Measurements from ENCODE around the gene VPS51.

VPS51 gene

DNA sequence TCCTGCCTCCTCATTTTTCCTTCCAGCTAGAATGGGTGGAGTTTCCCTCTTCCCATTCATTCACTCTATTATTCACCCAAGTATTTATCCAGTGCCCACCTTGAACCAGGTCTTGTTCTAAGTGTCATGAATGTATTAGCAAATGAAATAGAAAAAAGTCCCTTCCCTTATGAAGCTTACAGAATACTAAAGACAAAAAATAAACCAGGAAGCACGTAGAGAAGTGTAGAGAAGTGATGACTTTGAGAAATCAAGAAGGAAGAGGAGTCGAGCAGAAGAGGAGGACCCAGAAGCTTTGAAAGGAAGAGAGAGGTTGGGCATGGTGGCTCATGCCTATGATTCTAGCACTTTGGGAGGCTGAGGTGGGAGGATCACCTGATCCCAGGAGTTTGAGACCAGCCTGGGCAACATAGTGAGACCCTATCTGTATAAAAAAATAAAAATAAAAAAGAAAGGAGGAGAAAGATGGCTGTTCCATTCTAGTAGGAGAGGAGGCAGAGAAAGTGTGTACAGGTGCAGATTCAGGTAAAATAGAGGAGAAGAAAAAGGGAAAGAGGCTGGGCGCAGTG is 55.4 kb downstream of the VPS51 start:
- H3K27ac ChIP-seq (ENCODE audit: insufficient read depth, low read depth, low read length, poor library complexity, severe bottlenecking), result no peak overlapping the region
- WGBS, 2 experiments, result 89 to 91% methylated on average over 3 of the region's 3 CpGs
- H3K36me3 ChIP-seq (ENCODE audit: control insufficient read depth, insufficient read depth, low read length), result no peaks in the 10 kb centered on the region
- H3K27me3 ChIP-seq (ENCODE audit: control insufficient read depth, insufficient read depth, low read length, poor library complexity, severe bottlenecking), result no peaks in the 10 kb centered on the region
- H3K9me3 ChIP-seq (ENCODE audit: control insufficient read depth, low read length), result no peaks in the 10 kb centered on the region
- no peaks in the 10 kb centered on the region for H3K4me1 ChIP-seq (ENCODE audit: control insufficient read depth, insufficient read depth, low read length)
- no peak overlapping the region for H3K4me3 ChIP-seq (ENCODE audit: insufficient read depth, low read depth, low read length)

GRCh38 chr11:65152122-65152521 is 56.1 kb downstream of the VPS51 start:
- Histone ChIP-seq H3K36me3 (ENCODE audit: control insufficient read depth, insufficient read depth, low read length) (no peaks in the 10 kb centered on the region), H3K9me3 (ENCODE audit: control insufficient read depth, low read length) (no peaks in the 10 kb centered on the region)
- 90 to 92% methylated on average over 2 of the region's 2 CpGs for WGBS, 2 experiments

DNA sequence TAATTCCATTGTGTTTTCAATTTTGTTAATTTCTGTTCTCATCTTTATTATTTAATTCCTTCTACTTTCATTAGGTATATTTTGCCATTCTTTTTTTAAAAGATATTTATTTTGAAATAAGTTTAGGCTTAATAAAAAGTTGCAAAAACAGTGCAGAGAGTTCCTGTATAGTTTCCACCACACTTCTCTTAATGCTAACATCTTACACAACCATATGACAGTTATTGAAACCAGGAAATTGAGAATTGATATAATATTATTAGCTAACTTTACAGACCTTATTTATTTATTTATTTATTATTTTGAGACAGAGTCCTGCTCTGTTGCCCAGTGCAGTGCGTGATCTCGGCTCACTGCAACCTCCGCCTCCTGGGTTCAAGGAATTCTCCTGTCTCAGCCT is 60.2 kb downstream of the VPS51 start:
- H3K27me3 ChIP-seq (ENCODE audit: control insufficient read depth, insufficient read depth, low read length, poor library complexity, severe bottlenecking), result no peaks in the 10 kb centered on the region
- H3K36me3 ChIP-seq (ENCODE audit: control insufficient read depth, insufficient read depth, low read length), result no peaks in the 10 kb centered on the region
- H3K9me3 ChIP-seq (ENCODE audit: control insufficient read depth, low read length), result no peaks in the 10 kb centered on the region
- no peak overlapping the region for H3K4me3 ChIP-seq (ENCODE audit: insufficient read depth, low read depth, low read length)
- H3K27ac ChIP-seq (ENCODE audit: insufficient read depth, low read depth, low read length, poor library complexity, severe bottlenecking), result no peak overlapping the region
- WGBS, 2 experiments, result 81 to 98% methylated on average over 3 of the region's 3 CpGs
- H3K4me1 ChIP-seq (ENCODE audit: control insufficient read depth, insufficient read depth, low read length), result no peaks in the 10 kb centered on the region

More at GRCh38 chr11:65152122-65152521, 56.1 kb downstream of the VPS51 start:
- Histone ChIP-seq H3K27ac (ENCODE audit: insufficient read depth, low read depth, low read length, poor library complexity, severe bottlenecking) (no peak overlapping the region), H3K4me3 (ENCODE audit: insufficient read depth, low read depth, low read length) (no peak overlapping the region), H3K27me3 (ENCODE audit: control insufficient read depth, insufficient read depth, low read length, poor library complexity, severe bottlenecking) (no peaks in the 10 kb centered on the region), H3K4me1 (ENCODE audit: control insufficient read depth, insufficient read depth, low read length) (no peaks in the 10 kb centered on the region)

DNA sequence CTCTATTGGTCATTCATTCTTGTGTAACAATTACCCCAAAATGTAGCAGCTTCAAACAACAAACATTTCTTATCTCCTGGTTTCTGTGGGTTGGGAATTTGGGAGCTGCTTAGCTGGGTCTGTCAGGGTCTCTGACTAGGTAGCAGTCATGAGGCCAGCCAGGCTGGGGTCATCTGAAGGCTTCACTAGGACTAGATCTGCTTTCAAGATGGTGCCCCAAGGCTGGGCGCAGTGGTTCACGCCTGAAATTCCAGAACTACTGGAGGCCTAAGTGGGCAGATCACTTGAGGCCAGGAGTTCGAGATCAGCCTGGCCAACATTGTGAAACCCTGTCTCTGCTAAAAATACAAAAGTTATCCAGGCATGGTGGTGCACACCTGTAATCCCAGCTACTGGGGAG is 60.9 kb downstream of the VPS51 start:
- Histone ChIP-seq H3K9me3 (ENCODE audit: control insufficient read depth, low read length) (no peaks in the 10 kb centered on the region), H3K36me3 (ENCODE audit: control insufficient read depth, insufficient read depth, low read length) (no peaks in the 10 kb centered on the region), H3K4me1 (ENCODE audit: control insufficient read depth, insufficient read depth, low read length) (no peaks in the 10 kb centered on the region), H3K4me3 (ENCODE audit: insufficient read depth, low read depth, low read length) (no peak overlapping the region), H3K27ac (ENCODE audit: insufficient read depth, low read depth, low read length, poor library complexity, severe bottlenecking) (no peak overlapping the region), H3K27me3 (ENCODE audit: control insufficient read depth, insufficient read depth, low read length, poor library complexity, severe bottlenecking) (no peaks in the 10 kb centered on the region)
- 89 to 92% methylated on average over 3 of the region's 3 CpGs for WGBS, 2 experiments

GRCh38 chr11:65157336-65157735 is 61.3 kb downstream of the VPS51 start:
- H3K4me3 ChIP-seq (ENCODE audit: insufficient read depth, low read depth, low read length), result no peak overlapping the region
- 90% methylated on average over 3 of the region's 3 CpGs for WGBS, 2 experiments

DNA sequence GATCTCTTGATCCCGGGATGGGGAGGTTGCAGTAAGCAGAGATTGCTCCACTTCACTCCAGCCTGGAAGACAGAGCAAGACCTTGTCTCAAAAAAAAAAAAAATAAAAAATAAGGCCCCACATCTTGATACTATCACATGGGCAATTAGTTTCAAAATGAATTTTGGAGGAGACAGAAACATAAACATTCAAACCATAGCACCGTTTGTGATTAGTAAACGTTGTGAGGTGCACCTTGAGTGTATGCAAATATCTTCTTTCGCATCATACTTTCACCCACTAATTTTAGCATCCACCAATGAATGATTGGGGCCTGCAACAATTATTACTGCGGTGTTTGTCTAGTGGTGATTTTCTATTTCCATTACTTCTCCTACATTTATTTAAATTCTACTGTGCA is 63.0 kb downstream of the VPS51 start:
- Histone ChIP-seq H3K27ac (ENCODE audit: insufficient read depth, low read depth, low read length, poor library complexity, severe bottlenecking) (no peak overlapping the region), H3K36me3 (ENCODE audit: control insufficient read depth, insufficient read depth, low read length) (no peaks in the 10 kb centered on the region), H3K27me3 (ENCODE audit: control insufficient read depth, insufficient read depth, low read length, poor library complexity, severe bottlenecking) (no peaks in the 10 kb centered on the region), H3K9me3 (ENCODE audit: control insufficient read depth, low read length) (no peaks in the 10 kb centered on the region), H3K4me3 (ENCODE audit: insufficient read depth, low read depth, low read length) (no peak overlapping the region), H3K4me1 (ENCODE audit: control insufficient read depth, insufficient read depth, low read length) (no peaks in the 10 kb centered on the region)
- WGBS, 2 experiments, result 93 to 98% methylated on average over 4 to 5 of the region's 5 CpGs

More at GRCh38 chr11:65157336-65157735, 61.3 kb downstream of the VPS51 start:
- Histone ChIP-seq H3K27me3 (ENCODE audit: control insufficient read depth, insufficient read depth, low read length, poor library complexity, severe bottlenecking) (no peaks in the 10 kb centered on the region), H3K4me1 (ENCODE audit: control insufficient read depth, insufficient read depth, low read length) (no peaks in the 10 kb centered on the region), H3K9me3 (ENCODE audit: control insufficient read depth, low read length) (no peaks in the 10 kb centered on the region), H3K27ac (ENCODE audit: insufficient read depth, low read depth, low read length, poor library complexity, severe bottlenecking) (no peak overlapping the region), H3K36me3 (ENCODE audit: control insufficient read depth, insufficient read depth, low read length) (no peaks in the 10 kb centered on the region)

DNA sequence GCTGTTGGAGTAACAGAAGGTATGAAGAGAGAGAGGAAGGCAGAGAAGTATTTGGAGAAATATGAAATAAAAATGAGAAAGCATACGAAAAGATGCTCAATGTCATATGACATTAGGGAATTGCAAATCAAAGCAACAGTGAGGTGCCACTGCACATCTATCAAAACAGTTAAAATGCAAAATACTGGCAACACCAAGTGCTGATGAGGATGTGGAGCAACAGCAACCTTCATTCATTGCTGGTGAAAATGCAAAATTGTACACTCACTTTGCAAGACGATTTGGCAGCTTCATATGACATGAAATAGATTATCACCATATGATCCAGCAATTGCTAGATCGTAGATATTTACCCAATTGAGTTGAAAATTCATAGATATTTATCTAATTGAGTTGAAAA is 64.6 kb downstream of the VPS51 start:
- Histone ChIP-seq H3K9me3 (ENCODE audit: control insufficient read depth, low read length) (no peaks in the 10 kb centered on the region), H3K4me1 (ENCODE audit: control insufficient read depth, insufficient read depth, low read length) (no peaks in the 10 kb centered on the region), H3K27me3 (ENCODE audit: control insufficient read depth, insufficient read depth, low read length, poor library complexity, severe bottlenecking) (no peaks in the 10 kb centered on the region), H3K4me3 (ENCODE audit: insufficient read depth, low read depth, low read length) (no peak overlapping the region), H3K36me3 (ENCODE audit: control insufficient read depth, insufficient read depth, low read length) (no peaks in the 10 kb centered on the region), H3K27ac (ENCODE audit: insufficient read depth, low read depth, low read length, poor library complexity, severe bottlenecking) (no peak overlapping the region)
- 76 to 84% methylated on average over 2 to 3 of the region's 3 CpGs for WGBS, 2 experiments
